ENCODE measurements around the gene TSR3.

Gene TSR3

DNA sequence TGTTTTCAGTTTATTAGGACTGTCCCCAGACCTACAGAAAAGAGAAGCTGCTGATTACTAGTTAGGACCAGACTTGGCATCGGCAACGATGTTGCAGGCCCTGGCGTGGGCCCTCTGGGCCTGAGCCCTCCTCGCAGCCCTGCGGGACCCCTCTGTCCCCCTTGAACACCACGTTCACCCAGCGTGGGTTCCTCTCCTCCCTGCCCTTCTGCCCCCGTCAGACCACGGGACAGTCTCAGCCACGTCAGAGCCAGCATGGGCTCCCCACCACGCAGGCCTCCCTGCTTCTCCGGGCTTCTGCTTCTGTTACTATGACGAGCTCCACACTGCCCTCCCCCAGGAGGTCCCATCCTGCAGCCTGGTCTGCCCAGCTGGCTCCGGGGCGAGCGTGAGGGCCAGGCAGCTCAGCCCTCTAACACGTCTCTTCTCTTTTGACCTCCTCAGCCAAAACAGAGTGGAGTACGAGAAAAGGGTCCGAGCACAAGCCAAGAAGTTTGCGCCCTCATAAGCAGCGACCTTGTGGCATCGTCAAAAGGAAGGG, 27.3 kb downstream of the TSR3 start:
- peaks cover 2% of the 10 kb centered on the region for H3K4me1 Mint-ChIP-seq
- CTCF ChIA-PET: no interaction called here
- peaks cover 26% of the 10 kb centered on the region for H3K36me3 Mint-ChIP-seq
- no peak for DNase-seq
- no peak overlapping the region for H3K4me3 Mint-ChIP-seq
- no peak overlapping the region for H3K27ac Mint-ChIP-seq
- H3K27me3 Mint-ChIP-seq: no peaks in the 10 kb centered on the region
- H3K9me3 Mint-ChIP-seq: no peaks in the 10 kb centered on the region

DNA sequence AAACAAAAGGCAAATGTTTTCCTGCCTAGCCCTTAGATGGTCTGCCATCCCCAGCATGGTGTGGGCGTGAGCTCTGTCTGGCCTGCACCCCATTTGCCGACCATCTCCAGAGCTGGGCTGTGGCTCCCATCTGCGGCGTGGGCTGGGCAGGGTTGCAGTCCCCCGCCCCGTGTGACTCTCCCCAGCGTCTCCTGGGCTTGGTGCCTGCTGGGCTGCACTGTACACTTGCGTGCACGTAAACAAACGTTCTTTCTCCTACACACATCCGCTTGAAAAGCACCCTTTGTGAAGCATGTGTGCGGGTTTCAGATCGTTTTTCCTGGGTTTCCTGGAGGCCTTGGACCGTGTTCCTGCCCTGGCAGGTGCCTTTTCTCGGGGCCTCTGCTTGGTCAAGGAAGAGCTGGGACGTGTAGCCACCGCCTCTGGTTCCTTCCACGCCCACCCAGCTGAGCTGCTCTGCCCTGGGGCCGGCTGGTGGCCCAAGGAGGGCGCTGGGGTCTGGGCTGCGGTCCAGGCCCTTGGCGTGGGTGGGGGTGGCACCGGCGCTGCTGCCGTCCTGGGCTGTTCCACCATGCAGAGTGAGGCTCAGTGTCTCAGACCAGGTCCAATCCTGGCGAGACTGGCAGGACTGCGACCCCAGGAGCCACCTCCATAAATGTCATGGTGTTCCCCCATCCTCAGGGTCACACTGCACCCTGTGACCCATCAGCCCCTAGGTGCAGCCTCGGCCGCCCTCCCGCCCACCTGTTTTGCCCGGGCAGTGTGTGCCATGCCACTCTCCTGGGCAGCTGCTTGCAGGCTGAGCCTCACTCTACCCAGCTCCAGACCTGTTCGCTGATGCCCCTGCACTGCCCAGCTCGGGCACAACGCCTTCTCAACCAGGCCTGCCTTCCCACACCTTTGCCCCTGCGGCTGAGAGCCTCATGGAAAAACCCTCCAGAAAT, 28.1 kb downstream of the TSR3 start:
- CTCF ChIA-PET: no interaction called here
- H3K27me3 Mint-ChIP-seq: no peaks in the 10 kb centered on the region
- DNase-seq: no peak
- H3K36me3 Mint-ChIP-seq: peaks cover 31% of the 10 kb centered on the region
- no peaks in the 10 kb centered on the region for H3K9me3 Mint-ChIP-seq
- no peak overlapping the region for H3K4me3 Mint-ChIP-seq
- peaks cover 2% of the 10 kb centered on the region for H3K4me1 Mint-ChIP-seq
- no peak overlapping the region for H3K27ac Mint-ChIP-seq

DNA sequence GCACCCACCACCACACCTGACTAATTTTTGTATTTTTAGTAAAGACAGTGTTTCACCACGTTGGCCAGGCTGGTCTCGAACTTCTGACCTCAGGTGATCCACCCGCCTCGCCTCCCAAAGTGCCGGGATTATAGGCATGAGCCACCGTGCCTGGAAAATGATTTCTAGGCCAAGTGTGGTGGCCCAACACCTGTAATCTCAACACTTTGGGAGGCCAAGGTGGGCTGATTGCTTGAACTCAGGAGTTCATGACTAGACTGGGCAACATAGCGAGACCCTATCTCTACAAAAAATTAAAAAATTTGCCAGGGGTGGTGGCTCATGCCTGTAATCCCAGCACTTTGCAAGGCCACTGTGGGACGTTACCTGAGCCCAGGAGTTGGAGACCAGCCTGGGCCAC, 29.3 kb downstream of the TSR3 start:
- H3K9me3 Mint-ChIP-seq: no peaks in the 10 kb centered on the region
- no peak overlapping the region for H3K4me3 Mint-ChIP-seq
- peaks cover 2% of the 10 kb centered on the region for H3K4me1 Mint-ChIP-seq
- DNase-seq: no peak
- H3K36me3 Mint-ChIP-seq: peaks cover 41% of the 10 kb centered on the region
- CTCF ChIA-PET: no interaction called here
- no peak overlapping the region for H3K27ac Mint-ChIP-seq
- H3K27me3 Mint-ChIP-seq: no peaks in the 10 kb centered on the region

DNA sequence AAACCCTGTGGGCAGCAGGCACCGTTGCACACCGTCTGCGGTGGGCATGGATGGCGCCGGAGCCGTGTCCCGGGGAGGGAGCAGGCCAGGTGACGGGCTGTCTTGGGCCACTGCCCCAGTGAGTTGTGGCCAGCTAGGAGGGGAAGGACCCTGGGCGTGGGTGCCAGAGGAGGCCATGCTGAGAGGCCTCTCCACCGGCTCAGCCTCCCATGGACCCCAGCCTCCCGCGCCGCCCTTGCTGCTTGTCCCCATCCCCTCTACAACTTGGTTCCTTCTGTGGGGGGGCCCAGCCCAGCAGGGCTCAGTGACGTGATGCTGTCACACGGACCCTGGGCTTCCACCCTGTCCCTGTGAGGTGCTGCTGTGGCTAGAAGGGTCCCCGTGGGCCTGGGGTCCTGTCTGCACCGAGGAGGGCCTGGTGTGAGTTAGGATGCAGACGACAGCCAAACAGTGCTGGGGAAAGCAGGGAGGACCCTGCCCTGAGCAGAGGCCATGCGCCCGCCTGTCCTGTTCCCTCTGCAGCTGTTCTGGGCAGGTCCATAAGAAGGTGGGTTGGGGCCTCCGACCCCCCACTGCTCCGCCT, 30.9 kb downstream of the TSR3 start:
- Mint-ChIP-seq H3K4me1 (no peaks in the 10 kb centered on the region), H3K27ac (no peak overlapping the region), H3K9me3 (no peaks in the 10 kb centered on the region), H3K36me3 (peaks cover 48% of the 10 kb centered on the region), H3K27me3 (no peaks in the 10 kb centered on the region), H3K4me3 (no peak overlapping the region)
- no peak for DNase-seq
- CTCF ChIA-PET: no interaction called here

DNA sequence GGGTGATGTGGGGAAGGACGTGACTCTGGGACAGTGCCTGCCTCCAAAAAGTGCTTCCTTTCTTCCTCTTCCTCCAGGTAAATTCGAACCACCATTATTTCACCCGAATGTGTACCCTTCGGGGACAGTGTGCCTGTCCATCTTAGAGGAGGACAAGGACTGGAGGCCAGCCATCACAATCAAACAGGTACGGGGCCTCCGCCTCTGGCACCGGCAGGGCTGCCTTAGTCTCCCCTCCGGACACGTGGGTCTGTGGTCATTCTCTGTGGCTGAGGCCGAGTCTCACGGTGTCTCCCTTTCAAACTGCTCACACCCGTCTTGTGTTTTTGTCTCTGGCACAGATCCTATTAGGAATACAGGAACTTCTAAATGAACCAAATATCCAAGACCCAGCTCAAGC, 31.6 kb downstream of the TSR3 start:
- CTCF ChIA-PET: no interaction called here
- Mint-ChIP-seq H3K4me3 (no peak overlapping the region), H3K36me3 (peaks cover 50% of the 10 kb centered on the region), H3K27me3 (no peaks in the 10 kb centered on the region), H3K27ac (no peak overlapping the region), H3K9me3 (no peaks in the 10 kb centered on the region), H3K4me1 (no peaks in the 10 kb centered on the region)
- no peak for DNase-seq

DNA sequence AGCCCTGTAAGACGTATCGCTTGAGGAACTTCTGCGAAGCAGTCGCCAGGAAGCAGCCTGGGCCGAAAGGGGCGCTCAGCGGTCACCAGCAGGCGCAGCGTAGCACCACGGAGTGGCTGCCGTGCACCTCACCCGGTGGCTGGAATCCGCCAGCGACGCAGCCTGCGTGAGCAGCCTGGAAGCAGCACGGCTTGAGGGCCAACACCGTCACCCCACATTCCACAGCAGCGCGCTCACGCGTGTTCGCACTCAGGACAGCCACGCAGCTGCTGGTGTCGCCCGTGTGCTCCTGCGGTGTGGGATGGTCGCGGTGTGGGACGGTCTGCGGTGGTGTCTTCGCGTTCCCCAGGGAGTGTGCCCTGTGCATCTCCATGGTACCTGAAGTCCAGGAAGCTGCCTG, 32.6 kb downstream of the TSR3 start:
- Mint-ChIP-seq H3K27ac (no peak overlapping the region), H3K9me3 (no peaks in the 10 kb centered on the region), H3K4me3 (no peak overlapping the region), H3K36me3 (peaks cover 50% of the 10 kb centered on the region), H3K4me1 (peaks cover 3% of the 10 kb centered on the region), H3K27me3 (no peaks in the 10 kb centered on the region)
- CTCF ChIA-PET: no interaction called here
- no peak for DNase-seq

DNA sequence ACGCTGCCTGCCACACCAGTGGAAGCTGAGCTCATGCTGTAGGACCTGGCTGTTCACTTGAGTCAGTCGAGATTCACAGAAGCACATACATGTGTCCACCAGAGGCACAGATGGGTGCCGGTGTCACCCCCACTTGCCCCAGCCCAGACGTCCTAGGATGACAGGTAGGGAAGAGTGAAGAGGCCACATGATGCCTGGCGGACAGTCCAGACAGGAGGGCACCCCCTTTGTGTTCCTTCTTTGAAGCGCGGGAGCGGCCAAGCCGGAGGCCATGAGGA, 33.5 kb downstream of the TSR3 start:
- DNase-seq: peak; percentile 8
- H3K4me1 Mint-ChIP-seq: peaks cover 4% of the 10 kb centered on the region
- H3K27me3 Mint-ChIP-seq: no peaks in the 10 kb centered on the region
- H3K4me3 Mint-ChIP-seq: no peak overlapping the region
- no peaks in the 10 kb centered on the region for H3K9me3 Mint-ChIP-seq
- no peak overlapping the region for H3K27ac Mint-ChIP-seq
- CTCF ChIA-PET: no interaction called here
- H3K36me3 Mint-ChIP-seq: peaks cover 47% of the 10 kb centered on the region

DNA sequence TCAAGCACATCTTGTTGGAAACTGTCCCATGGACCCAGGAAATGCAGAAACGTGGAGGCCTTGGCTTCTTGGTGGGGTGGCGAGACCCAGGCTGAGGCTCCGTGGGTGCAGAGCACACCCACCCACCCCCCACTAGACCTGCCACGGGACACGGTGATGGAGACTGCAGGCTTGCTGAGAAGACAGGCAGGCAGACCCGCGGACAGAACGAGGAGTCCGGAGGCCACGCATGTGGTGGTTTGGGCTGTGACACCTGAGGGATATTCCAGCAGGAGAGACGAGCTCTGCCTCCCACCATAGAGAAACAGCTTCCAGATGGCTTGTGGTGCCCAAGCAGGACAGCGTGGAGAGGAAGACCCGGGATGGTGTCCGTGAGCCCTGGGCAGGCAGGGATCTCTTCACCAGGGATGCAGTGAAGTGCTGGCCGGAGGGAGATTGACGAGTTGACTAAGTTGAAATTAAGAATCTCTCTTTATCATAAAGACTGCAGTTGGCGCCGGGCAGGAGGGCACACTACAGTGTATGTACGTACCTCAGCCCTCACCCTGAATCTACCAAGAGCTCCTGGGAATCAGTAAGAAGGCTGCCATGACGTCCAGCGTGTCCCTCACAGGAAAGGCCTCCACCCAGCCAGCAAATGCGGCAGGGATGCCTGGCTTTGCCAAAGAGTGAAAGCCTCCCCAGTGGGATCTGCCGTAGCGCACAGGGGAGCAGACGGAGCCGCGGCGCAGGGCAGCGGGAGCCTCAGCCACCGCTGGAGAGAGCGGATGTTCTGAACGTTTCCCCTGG, 34.0 kb downstream of the TSR3 start:
- H3K27me3 Mint-ChIP-seq: no peaks in the 10 kb centered on the region
- H3K4me1 Mint-ChIP-seq: peaks cover 9% of the 10 kb centered on the region
- no peaks in the 10 kb centered on the region for H3K9me3 Mint-ChIP-seq
- H3K36me3 Mint-ChIP-seq: peaks cover 52% of the 10 kb centered on the region
- no peak for DNase-seq
- H3K27ac Mint-ChIP-seq: no peak overlapping the region
- H3K4me3 Mint-ChIP-seq: no peak overlapping the region
- CTCF ChIA-PET: no interaction called here

DNA sequence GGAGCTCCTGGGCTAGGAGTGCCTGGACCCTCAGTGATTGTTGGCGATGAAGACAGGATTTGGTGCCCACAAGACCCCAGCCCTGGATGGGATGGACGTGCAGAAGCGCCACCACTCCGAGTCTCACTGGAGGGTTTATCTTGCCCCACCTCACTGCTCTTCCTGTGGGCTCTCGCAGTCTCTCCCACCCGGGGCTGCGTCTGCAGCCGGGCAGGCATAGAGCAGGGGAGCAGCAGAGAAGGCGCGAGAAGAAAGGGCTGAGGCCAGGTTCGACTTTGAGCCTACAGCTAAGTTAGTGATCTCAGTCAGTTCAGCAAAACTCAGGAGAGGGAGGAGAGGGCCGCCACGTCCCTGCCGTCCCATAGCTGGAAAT, 35.7 kb downstream of the TSR3 start:
- Mint-ChIP-seq H3K27me3 (no peaks in the 10 kb centered on the region), H3K27ac (peak overlapping the region; percentile 52), H3K4me1 (peaks cover 21% of the 10 kb centered on the region), H3K9me3 (no peaks in the 10 kb centered on the region), H3K4me3 (no peak overlapping the region), H3K36me3 (peaks cover 53% of the 10 kb centered on the region)
- no peak for DNase-seq
- CTCF ChIA-PET: no interaction called here

DNA sequence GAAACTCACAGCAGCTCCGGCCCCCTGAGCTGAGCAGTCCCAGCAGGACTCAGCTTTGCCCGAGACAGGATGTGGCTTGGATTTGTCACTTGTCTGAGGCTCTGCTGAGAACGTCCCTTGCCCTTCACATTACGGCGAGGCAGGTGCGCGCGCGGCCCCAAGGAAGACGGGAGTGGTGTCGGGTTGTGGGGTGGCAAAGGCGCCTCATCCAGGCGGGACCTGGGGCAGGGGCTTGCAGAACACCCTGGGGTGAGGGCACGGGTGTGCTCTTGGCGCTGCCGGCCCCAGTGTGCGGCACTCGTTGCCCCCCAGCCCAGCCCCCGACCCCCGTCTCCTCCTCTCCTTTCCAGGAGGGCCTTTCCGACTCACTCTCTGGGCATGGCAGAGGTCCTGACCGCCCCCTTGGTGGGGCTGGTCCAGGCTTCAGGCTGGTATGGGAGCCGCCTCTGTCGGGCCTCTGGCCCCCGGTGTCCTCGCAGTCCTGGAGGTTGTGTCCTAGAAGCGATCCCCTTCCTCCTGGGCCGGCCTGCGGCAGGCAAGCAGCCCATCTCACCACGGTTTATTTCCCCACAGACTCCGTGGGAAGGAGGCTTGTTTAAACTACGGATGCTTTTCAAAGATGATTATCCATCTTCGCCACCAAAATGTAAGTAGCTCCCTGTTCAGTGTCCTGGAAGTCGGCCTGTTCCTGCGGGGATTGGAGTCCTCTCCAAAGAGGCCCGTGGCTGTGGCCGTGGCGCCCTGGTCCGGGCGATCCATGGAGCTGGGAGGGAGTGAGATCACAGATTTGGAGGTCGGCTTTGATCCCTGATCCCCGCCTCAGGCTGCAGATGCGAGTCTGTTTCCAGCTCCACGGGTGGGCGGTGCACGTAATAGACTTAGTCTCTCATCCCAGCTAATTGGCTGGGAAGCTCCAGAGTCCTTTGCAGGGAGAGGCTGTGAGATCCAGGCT, 36.3 kb downstream of the TSR3 start:
- H3K9me3 Mint-ChIP-seq: no peaks in the 10 kb centered on the region
- peaks cover 57% of the 10 kb centered on the region for H3K36me3 Mint-ChIP-seq
- CTCF ChIA-PET: interaction anchor here (0.8 kb wide), 1 partner anchor 14 kb away, joined by 3 read pairs; no protein-coding TSS in a partner anchor
- H3K27me3 Mint-ChIP-seq: no peaks in the 10 kb centered on the region
- H3K4me1 Mint-ChIP-seq: peaks cover 27% of the 10 kb centered on the region
- DNase-seq: no peak
- H3K4me3 Mint-ChIP-seq: no peak overlapping the region
- H3K27ac Mint-ChIP-seq: no peak overlapping the region

DNA sequence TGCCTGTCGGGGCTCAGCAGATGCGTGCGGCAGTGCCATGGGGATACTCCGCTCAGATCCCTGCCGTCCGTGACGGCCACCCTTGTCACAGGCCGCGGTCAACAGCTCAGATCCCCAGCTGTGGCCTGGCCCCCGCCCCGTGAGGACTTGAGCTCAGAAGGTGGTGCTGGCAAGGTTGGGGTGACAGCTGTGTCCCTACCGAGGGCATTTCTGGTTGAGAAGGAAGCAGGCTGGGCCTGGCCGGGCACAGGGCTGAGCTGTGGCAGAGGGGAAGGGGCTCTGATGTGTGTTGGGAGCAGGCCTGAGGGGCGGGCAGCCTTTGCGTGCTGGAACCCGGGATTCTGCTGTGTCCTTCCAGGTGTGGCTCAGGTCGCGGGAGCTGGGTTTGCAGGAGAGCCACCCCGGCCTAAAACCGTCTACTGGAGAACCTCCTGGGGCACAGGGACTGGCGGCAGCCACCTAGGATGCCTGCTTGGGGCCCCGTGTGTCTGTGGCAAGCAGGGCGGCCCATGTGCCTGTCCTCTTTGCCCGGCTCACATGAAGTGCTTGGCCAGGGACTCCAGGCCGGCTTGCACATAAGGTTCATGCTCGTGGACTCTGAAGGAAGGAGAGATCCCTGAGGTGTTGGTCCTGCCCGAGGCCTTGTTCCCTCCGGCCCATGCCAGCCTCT, 37.1 kb downstream of the TSR3 start:
- Mint-ChIP-seq H3K9me3 (no peaks in the 10 kb centered on the region), H3K4me1 (peaks cover 30% of the 10 kb centered on the region), H3K27me3 (no peaks in the 10 kb centered on the region), H3K27ac (no peak overlapping the region), H3K36me3 (peaks cover 53% of the 10 kb centered on the region), H3K4me3 (no peak overlapping the region)
- CTCF ChIA-PET: interaction anchor here (0.8 kb wide), 1 partner anchor 14 kb away, joined by 3 read pairs; no protein-coding TSS in a partner anchor
- no peak for DNase-seq

DNA sequence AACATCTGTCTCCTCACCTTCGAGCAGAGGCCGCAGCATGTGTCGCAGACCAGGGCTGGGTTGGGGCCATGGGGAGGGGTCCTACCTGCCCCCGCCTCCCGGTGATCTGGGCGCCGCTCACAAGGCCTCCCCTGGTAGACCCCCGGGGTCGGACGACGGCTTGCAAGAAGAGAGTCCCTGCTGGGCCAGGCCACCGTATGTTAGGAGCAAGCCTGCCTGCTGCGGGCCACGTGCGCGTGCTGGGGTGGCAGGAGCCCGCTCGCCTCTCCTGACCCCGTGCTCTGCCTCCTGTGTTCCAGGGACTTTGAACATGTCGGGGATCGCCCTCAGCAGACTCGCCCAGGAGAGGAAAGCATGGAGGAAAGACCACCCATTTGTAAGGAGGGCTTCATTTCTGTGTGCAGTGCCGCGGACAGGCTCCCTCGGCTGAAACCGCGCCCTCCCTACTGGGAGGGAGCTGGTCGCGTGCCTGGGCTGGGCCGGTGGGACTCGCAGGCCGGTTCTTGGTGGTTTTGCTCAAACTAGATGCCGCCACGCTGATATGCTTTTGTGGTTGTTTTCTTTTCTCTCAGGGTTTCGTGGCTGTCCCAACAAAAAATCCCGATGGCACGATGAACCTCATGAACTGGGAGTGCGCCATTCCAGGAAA, 37.8 kb downstream of the TSR3 start:
- H3K4me3 Mint-ChIP-seq: no peak overlapping the region
- CTCF ChIA-PET: no interaction called here

DNA sequence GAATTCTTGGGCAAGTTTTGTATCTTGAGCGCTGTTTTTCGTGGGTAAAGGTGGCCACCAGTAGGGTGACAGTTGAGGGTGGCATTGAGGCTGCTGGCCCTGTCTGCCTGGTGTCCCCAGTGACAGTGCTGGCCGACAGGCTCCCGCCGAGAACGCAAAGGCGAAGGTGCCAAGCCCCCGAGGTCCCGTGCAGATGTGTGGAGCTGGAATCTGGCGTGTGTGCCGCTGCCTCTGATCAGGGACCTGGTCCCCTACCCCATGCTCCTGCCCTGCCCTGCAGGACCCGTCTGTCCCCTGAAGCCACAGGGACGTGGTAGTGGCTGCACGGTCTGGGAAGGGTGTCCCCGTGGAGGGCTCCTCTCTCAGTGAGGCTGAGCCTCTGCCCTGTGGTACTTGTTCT, 38.8 kb downstream of the TSR3 start:
- Mint-ChIP-seq H3K27ac (no peak overlapping the region), H3K27me3 (no peaks in the 10 kb centered on the region), H3K36me3 (peaks cover 42% of the 10 kb centered on the region), H3K4me1 (peaks cover 36% of the 10 kb centered on the region), H3K9me3 (no peaks in the 10 kb centered on the region), H3K4me3 (peak overlapping the region; percentile 9)
- no peak for DNase-seq
- CTCF ChIA-PET: interaction anchor here (0.8 kb wide), 1 partner anchor 12 kb away, joined by 3 read pairs; no protein-coding TSS in a partner anchor

More for the DNA sequence above, 37.8 kb downstream of the TSR3 start:
- Mint-ChIP-seq H3K4me1 (peaks cover 30% of the 10 kb centered on the region), H3K9me3 (no peaks in the 10 kb centered on the region), H3K27me3 (no peaks in the 10 kb centered on the region), H3K27ac (no peak overlapping the region), H3K36me3 (peaks cover 48% of the 10 kb centered on the region)
- DNase-seq: no peak
